Measurements from ENCODE around the gene HRAS. TPM values are rescaled to one million over a fixed set of nuclear protein-coding genes. Genes with fewer than 3 reads are reported as not detected.
A peak's percentile ranks its signal among the peaks of the same experiment; 100 is the strongest.

The HRAS gene
- total and polyA plus RNA-seq, 2 of the 13 experiments (the other 11 are each of a cell fraction or from before 2014, with no cell fraction given) = 32.9 to 50.0 TPM

DNA sequence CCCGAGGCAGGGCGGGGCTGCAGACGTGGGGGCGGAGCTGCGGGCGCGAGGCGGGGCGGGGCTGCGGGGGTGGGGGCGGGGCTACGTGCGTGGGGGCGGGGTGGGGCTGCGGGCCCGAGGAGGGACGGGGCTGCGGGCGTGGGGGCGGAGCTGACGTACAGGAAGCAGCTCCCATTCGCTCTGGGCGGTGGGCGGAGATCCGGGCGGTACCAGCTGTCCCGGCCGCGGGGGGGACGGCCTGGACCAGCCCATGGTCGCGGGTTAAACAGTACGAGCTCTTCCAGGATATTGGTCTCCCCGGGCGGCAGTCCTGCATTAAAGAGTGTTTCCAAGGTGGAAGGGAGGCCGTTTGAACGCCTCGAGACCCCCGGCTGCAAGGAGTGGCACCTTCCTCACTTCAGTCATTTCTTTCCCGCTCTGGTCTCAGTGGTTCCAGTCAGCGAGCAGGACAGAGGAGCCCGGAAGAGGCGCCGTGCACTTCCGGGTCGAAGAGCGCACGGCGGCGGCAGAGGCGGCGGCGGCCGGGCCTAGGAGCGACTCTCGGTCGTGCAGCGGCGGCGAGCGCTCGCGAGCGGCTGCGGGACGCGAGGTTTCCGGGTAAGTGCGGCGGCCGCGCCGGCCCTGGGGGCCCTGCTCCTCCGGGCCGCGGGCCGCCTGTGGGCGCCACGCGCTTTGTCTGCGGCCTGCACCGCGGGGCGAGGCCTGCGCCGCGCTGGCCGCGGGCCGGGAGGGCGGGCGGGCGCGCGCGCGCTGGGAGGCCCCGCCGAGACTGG lies 40.8 kb upstream of the HRAS start, which contains the start of gene PHRF1 (continued):
- TF ChIP-seq, protein P1, sequence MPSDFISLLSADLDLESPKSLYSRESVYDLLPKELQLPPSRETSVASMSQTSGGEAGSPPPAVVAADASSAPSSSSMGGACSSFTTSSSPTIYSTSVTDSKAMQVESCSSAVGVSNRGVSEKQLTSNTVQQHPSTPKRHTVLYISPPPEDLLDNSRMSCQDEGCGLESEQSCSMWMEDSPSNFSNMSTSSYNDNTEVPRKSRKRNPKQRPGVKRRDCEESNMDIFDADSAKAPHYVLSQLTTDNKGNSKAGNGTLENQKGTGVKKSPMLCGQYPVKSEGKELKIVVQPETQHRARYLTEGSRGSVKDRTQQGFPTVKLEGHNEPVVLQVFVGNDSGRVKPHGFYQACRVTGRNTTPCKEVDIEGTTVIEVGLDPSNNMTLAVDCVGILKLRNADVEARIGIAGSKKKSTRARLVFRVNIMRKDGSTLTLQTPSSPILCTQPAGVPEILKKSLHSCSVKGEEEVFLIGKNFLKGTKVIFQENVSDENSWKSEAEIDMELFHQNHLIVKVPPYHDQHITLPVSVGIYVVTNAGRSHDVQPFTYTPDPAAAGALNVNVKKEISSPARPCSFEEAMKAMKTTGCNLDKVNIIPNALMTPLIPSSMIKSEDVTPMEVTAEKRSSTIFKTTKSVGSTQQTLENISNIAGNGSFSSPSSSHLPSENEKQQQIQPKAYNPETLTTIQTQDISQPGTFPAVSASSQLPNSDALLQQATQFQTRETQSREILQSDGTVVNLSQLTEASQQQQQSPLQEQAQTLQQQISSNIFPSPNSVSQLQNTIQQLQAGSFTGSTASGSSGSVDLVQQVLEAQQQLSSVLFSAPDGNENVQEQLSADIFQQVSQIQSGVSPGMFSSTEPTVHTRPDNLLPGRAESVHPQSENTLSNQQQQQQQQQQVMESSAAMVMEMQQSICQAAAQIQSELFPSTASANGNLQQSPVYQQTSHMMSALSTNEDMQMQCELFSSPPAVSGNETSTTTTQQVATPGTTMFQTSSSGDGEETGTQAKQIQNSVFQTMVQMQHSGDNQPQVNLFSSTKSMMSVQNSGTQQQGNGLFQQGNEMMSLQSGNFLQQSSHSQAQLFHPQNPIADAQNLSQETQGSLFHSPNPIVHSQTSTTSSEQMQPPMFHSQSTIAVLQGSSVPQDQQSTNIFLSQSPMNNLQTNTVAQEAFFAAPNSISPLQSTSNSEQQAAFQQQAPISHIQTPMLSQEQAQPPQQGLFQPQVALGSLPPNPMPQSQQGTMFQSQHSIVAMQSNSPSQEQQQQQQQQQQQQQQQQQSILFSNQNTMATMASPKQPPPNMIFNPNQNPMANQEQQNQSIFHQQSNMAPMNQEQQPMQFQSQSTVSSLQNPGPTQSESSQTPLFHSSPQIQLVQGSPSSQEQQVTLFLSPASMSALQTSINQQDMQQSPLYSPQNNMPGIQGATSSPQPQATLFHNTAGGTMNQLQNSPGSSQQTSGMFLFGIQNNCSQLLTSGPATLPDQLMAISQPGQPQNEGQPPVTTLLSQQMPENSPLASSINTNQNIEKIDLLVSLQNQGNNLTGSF (CRISPR knock-in tag; IDR thresholded peaks at IDR 0.05) = 0 out of 2 replicates have a peak, but pooled peaks have one; percentile 42
- TF ChIP-seq ZNF83 (CRISPR knock-in tag; IDR thresholded peaks at IDR 0.05; ENCODE audit: borderline replicate concordance) (no peak), NFKBIZ (CRISPR knock-in tag; IDR thresholded peaks at IDR 0.05) (peak; percentile 49; the same call in 1 of the 2 replicates), ETV6 (CRISPR knock-in tag; conservative IDR thresholded peaks at IDR 0.05) (peak; percentile 44; the same call in 1 of the 2 replicates), MED1 (CRISPR knock-in tag; IDR thresholded peaks at IDR 0.05) (peak; percentile 57), SP4 (CRISPR knock-in tag; IDR thresholded peaks at IDR 0.05) (peak; percentile 77), MIER3 (CRISPR knock-in tag; IDR thresholded peaks at IDR 0.05; ENCODE audit: borderline replicate concordance) (peak; percentile 51; the same call in 1 of the 2 replicates), SIN3A (IDR thresholded peaks at IDR 0.05; ENCODE audit: borderline replicate concordance, low read depth, low read length) (peak; percentile 78; the same call in 1 of the 2 replicates), MYC (CRISPR knock-in tag; IDR thresholded peaks at IDR 0.05; ENCODE audit: borderline replicate concordance) (0 out of 2 replicates have a peak, but pooled peaks have one; percentile 36), KDM5A (IDR thresholded peaks at IDR 0.05; ENCODE audit: borderline replicate concordance, low read length) (peak; percentile 45; the same call in 1 of the 2 replicates), HCFC1 (IDR thresholded peaks at IDR 0.05; ENCODE audit: low read depth, low read length) (peak; percentile 32; the same call in 1 of the 2 replicates), MXI1 (IDR thresholded peaks at IDR 0.05; ENCODE audit: borderline replicate concordance, low read depth, low read length) (peak; percentile 75; the same call in 1 of the 3 replicates), SCMH1 (CRISPR knock-in tag; IDR thresholded peaks at IDR 0.05; ENCODE audit: borderline replicate concordance) (no peak), ZNF121 (CRISPR knock-in tag; IDR thresholded peaks at IDR 0.05) (no peak), KLF13 (CRISPR knock-in tag; IDR thresholded peaks at IDR 0.05) (no peak), FOXK2 (IDR thresholded peaks at IDR 0.05) (peak; percentile 99), KLF11 (CRISPR knock-in tag; IDR thresholded peaks at IDR 0.05) (peak; percentile 69; the same call in 1 of the 2 replicates), IRF2 (CRISPR knock-in tag; IDR thresholded peaks at IDR 0.05) (0 out of 2 replicates have a peak, but pooled peaks have one; percentile 52), ZNF430 (CRISPR knock-in tag; IDR thresholded peaks at IDR 0.05) (0 out of 2 replicates have a peak, but pooled peaks have one; percentile 17), ZNF274 (CRISPR knock-in tag; IDR thresholded peaks at IDR 0.05) (peak; percentile 14; the same call in 1 of the 2 replicates)
- TF ChIP-seq, protein P2, sequence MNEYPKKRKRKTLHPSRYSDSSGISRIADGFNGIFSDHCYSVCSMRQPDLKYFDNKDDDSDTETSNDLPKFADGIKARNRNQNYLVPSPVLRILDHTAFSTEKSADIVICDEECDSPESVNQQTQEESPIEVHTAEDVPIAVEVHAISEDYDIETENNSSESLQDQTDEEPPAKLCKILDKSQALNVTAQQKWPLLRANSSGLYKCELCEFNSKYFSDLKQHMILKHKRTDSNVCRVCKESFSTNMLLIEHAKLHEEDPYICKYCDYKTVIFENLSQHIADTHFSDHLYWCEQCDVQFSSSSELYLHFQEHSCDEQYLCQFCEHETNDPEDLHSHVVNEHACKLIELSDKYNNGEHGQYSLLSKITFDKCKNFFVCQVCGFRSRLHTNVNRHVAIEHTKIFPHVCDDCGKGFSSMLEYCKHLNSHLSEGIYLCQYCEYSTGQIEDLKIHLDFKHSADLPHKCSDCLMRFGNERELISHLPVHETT (CRISPR knock-in tag; conservative IDR thresholded peaks at IDR 0.05) = peak; percentile 75; the same call in 1 of the 2 replicates
- TF ChIP-seq, protein P3, sequence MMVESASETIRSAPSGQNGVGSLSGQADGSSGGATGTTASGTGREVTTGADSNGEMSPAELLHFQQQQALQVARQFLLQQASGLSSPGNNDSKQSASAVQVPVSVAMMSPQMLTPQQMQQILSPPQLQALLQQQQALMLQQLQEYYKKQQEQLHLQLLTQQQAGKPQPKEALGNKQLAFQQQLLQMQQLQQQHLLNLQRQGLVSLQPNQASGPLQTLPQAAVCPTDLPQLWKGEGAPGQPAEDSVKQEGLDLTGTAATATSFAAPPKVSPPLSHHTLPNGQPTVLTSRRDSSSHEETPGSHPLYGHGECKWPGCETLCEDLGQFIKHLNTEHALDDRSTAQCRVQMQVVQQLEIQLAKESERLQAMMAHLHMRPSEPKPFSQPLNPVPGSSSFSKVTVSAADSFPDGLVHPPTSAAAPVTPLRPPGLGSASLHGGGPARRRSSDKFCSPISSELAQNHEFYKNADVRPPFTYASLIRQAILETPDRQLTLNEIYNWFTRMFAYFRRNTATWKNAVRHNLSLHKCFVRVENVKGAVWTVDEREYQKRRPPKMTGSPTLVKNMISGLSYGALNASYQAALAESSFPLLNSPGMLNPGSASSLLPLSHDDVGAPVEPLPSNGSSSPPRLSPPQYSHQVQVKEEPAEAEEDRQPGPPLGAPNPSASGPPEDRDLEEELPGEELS (CRISPR knock-in tag; IDR thresholded peaks at IDR 0.05) = 0 out of 2 replicates have a peak, but pooled peaks have one; percentile 11
